GM18519 (cell line): ENCODE results near the gene PKD2.
A peak's percentile ranks its signal among the peaks of the same experiment; 100 is the strongest.

Source experiments
- ATAC-seq: cut with Tn5 transposase; IDR thresholded peaks from one replicate; pipeline ENCODE4 v1.9.1; 2021; ENCODE audit warnings: mild to moderate bottlenecking, moderate library complexity; ENCODE audit not compliant: unreplicated experiment, low FRiP score

The PKD2 gene

GRCh38 chr4:88007304-88008121 is at the start of gene PKD2:
TSS of gene PKD2 (plus strand) at chr4:88007635. CDS start at chr4:88007734, 99 bp downstream.
- ATAC-seq: peak; percentile 76

GRCh38 chr4:87961993-87962392 is 45.4 kb upstream of the PKD2 start:
- no peak for ATAC-seq

GRCh38 chr4:87962398-87963146 is 44.9 kb upstream of the PKD2 start:
- ATAC-seq: no peak

- no peak for ATAC-seq
Observed at GRCh38 chr4:87965501-87965975, 41.9 kb upstream of the PKD2 start.

- no peak for ATAC-seq
Observed at GRCh38 chr4:87966095-87966496, 41.3 kb upstream of the PKD2 start.

- no peak for ATAC-seq
Observed at GRCh38 chr4:87967193-87967592, 40.2 kb upstream of the PKD2 start.

GRCh38 chr4:87970121-87970520 is 37.3 kb upstream of the PKD2 start:
- ATAC-seq: no peak

GRCh38 chr4:87971866-87972265 is 35.6 kb upstream of the PKD2 start:
- no peak for ATAC-seq

- peak; percentile 78 for ATAC-seq
Observed at GRCh38 chr4:87973283-87974169, 33.9 kb upstream of the PKD2 start.

GRCh38 chr4:87974856-87975462 is 32.5 kb upstream of the PKD2 start:
- ATAC-seq: no peak

- ATAC-seq: no peak
Observed at GRCh38 chr4:87975466-87975865, 32.0 kb upstream of the PKD2 start, which contains the start of gene SPP1. TSS of gene SPP1 (plus strand) at chr4:87975714. CDS start at chr4:87976896, 1,182 bp downstream.

GRCh38 chr4:87977521-87978278 is 29.7 kb upstream of the PKD2 start:
- ATAC-seq: no peak

GRCh38 chr4:87978681-87979080 is 28.8 kb upstream of the PKD2 start:
- ATAC-seq: no peak

GRCh38 chr4:87979810-87980209 is 27.6 kb upstream of the PKD2 start:
- ATAC-seq: no peak

GRCh38 chr4:87981486-87981885 is 25.9 kb upstream of the PKD2 start:
- ATAC-seq: no peak

GRCh38 chr4:87982036-87982435 is 25.4 kb upstream of the PKD2 start:
- no peak for ATAC-seq

- ATAC-seq: no peak
Observed at GRCh38 chr4:87982446-87983010, 24.9 kb upstream of the PKD2 start.

- no peak for ATAC-seq
Observed at GRCh38 chr4:87983996-87984395, 23.4 kb upstream of the PKD2 start.
